Neural cell (in vitro differentiated cells): ENCODE data around the gene LY9. TPM values are rescaled to one million over a fixed set of nuclear protein-coding genes. Genes with fewer than 3 reads are reported as not detected.

ENCODE experiments used
- H2AFZ ChIP-seq: fragments of 200-600, 300-800 bp; sonication (generic), shearing (Covaris generic); 2 replicates; pipeline ENCODE4 v1.6.0; 2014; ENCODE audit warnings: low read depth, mild to moderate bottlenecking, antibody characterized with exemption, low read length, moderate library complexity
- H3F3A ChIP-seq: fragments of 200-600 bp; shearing (Covaris generic); 2 replicates; pipeline ENCODE4 v1.6.1; 2016; ENCODE audit warnings: mild to moderate bottlenecking, moderate library complexity, mixed read lengths, antibody characterized with exemption, low read length; ENCODE audit not compliant: insufficient read depth, poor library complexity, severe bottlenecking
- H3K27ac ChIP-seq: fragments of 200-600, 300-800 bp; sonication (generic), shearing (Covaris generic); 2 replicates; pipeline ENCODE4 v1.5.1; 2014; ENCODE audit warnings: mild to moderate bottlenecking, low read length, moderate library complexity
- H3K27me3 ChIP-seq: fragments of 300-800, 200-600 bp; sonication (generic), shearing (Covaris generic); 2 replicates; pipeline ENCODE4 v1.6.0; 2014; ENCODE audit warnings: mild to moderate bottlenecking, low read depth, low read length, moderate library complexity; ENCODE audit not compliant: insufficient read depth
- H3K36me3 ChIP-seq: fragments of 300-800, 200-600 bp; sonication (generic), shearing (Covaris generic); 2 replicates; pipeline ENCODE4 v1.5.1; 2014; ENCODE audit warnings: mild to moderate bottlenecking, antibody characterized with exemption, low read length, moderate library complexity; ENCODE audit not compliant: insufficient read depth
- H3K4me2 ChIP-seq: fragments of 300-800, 200-600 bp; sonication (generic), shearing (Covaris generic); 2 replicates; pipeline ENCODE4 v1.6.0; 2014; ENCODE audit warnings: mild to moderate bottlenecking, low read length
- H3K4me3 ChIP-seq: fragments of 300-800, 200-600 bp; sonication (generic), shearing (Covaris generic); 2 replicates; pipeline ENCODE4 v1.5.1; 2014; ENCODE audit warnings: mild to moderate bottlenecking, low read length, moderate library complexity
- H3K79me2 ChIP-seq: fragments of 200-600 bp; shearing (Covaris generic); replicated peaks from 2 replicates; pipeline ENCODE4 v1.6.0; 2014; ENCODE audit warnings: mild to moderate bottlenecking, low read length, moderate library complexity; ENCODE audit not compliant: insufficient read depth
- H3K9ac ChIP-seq: fragments of 300-800, 200-600 bp; sonication (generic), shearing (Covaris generic); 2 replicates; pipeline ENCODE4 v1.6.1; 2016; ENCODE audit warnings: mild to moderate bottlenecking, low read length, mixed read lengths
- H3K9me2 ChIP-seq: fragments of 200-600 bp; shearing (Covaris generic); 2 replicates; pipeline ENCODE4 v1.6.1; 2016; ENCODE audit warnings: mild to moderate bottlenecking, low read length, mixed read lengths; ENCODE audit not compliant: insufficient read depth
- H3K9me3 ChIP-seq: fragments of 200-600, 300-800 bp; sonication (generic), shearing (Covaris generic); 2 replicates; pipeline ENCODE4 v1.6.1; 2016; ENCODE audit warnings: mild to moderate bottlenecking, mixed run types, low read length, moderate library complexity, mixed read lengths
- H4K20me1 ChIP-seq: fragments of 200-600 bp; shearing (Covaris generic); 2 replicates; pipeline ENCODE4 v1.6.1; 2016; ENCODE audit warnings: mild to moderate bottlenecking, mixed run types; ENCODE audit not compliant: insufficient read depth
- CTCF ChIP-seq: fragments of 450-650 bp; IDR thresholded peaks from 2 replicates; pipeline ENCODE4 v1.5.1; 2014; ENCODE audit warnings: antibody characterized with exemption, mild to moderate bottlenecking, moderate library complexity; ENCODE audit not compliant: poor library complexity, severe bottlenecking
- EP300 ChIP-seq: fragments of 450-650 bp; conservative IDR thresholded peaks from 2 replicates; pipeline ENCODE4 v1.6.1; 2014; ENCODE audit warnings: antibody characterized with exemption, mild to moderate bottlenecking, moderate library complexity; ENCODE audit not compliant: poor library complexity, severe bottlenecking
- EZH2 ChIP-seq: fragments of 200-600, 300-800 bp; shearing (Covaris generic), sonication (generic); IDR thresholded peaks from 2 replicates; pipeline ENCODE4 v1.6.1; 2014; ENCODE audit warnings: antibody characterized with exemption, low read length, borderline replicate concordance, mild to moderate bottlenecking; ENCODE audit not compliant: insufficient read depth, poor library complexity, severe bottlenecking
- MXI1 ChIP-seq: fragments of 450-650 bp; conservative IDR thresholded peaks from 2 replicates; pipeline ENCODE4 v1.6.1; 2014; ENCODE audit warnings: antibody characterized with exemption, mild to moderate bottlenecking; ENCODE audit not compliant: poor library complexity, severe bottlenecking
- POLR2AphosphoS5 ChIP-seq: IDR thresholded peaks from 2 replicates; pipeline ENCODE4 v1.6.1; 2012
- RAD21 ChIP-seq: fragments of 450-650 bp; conservative IDR thresholded peaks from 2 replicates; pipeline ENCODE4 v1.6.1; 2014; ENCODE audit warnings: antibody characterized with exemption, mild to moderate bottlenecking, moderate library complexity
- REST ChIP-seq: IDR thresholded peaks from 2 replicates; pipeline ENCODE4 v1.6.1; 2012; ENCODE audit warnings: borderline replicate concordance
- SMC3 ChIP-seq: fragments of 450-650 bp; conservative IDR thresholded peaks from 2 replicates; pipeline ENCODE4 v1.6.1; 2014; ENCODE audit warnings: antibody characterized with exemption, mild to moderate bottlenecking, moderate library complexity; ENCODE audit not compliant: poor library complexity
- TAF1 ChIP-seq: IDR thresholded peaks from 2 replicates; pipeline ENCODE4 v1.6.1; 2012; ENCODE audit warnings: low read depth
- polyA plus RNA-seq: library from polyadenylated mRNA; depleted of rRNA; stranded (reverse); fragments of >200 nt; gene quantifications from 2 replicates; pipeline ENCODE4 v1.2.3, GENCODE V29; 2014

Gene LY9
- polyA plus RNA-seq, 1 donor from 2014 or later, result not detected

- Histone ChIP-seq H3K4me3 (no peak overlapping the region), H3K27me3 (no peaks in the 10 kb centered on the region), H3K9ac (no peak overlapping the region), H3K9me2 (no peaks in the 10 kb centered on the region), H3F3A (no peaks in the 10 kb centered on the region), H4K20me1 (no peaks in the 10 kb centered on the region), H3K79me2 (no peaks in the 10 kb centered on the region), H3K4me2 (no peak overlapping the region), H3K9me3 (no peaks in the 10 kb centered on the region), H2AFZ (no peak overlapping the region), H3K27ac (no peak overlapping the region), H3K36me3 (no peaks in the 10 kb centered on the region)
- TF ChIP-seq RAD21 (no peak), POLR2AphosphoS5 (no peak), REST (no peak), TAF1 (no peak), SMC3 (no peak), EZH2 (no peak), MXI1 (no peak), CTCF (no peak), EP300 (no peak)
These were observed 47.1 kb upstream of the LY9 start for GRCh38 chr1:160748878-160749269.

GRCh38 chr1:160750608-160751007 is 45.4 kb upstream of the LY9 start:
- H4K20me1 ChIP-seq, result no peaks in the 10 kb centered on the region
- TF ChIP-seq CTCF, result no peak
- TF ChIP-seq REST, result no peak
- no peak for TF ChIP-seq EP300
- no peak for TF ChIP-seq SMC3
- no peak for TF ChIP-seq POLR2AphosphoS5
- no peak for TF ChIP-seq TAF1
- TF ChIP-seq RAD21, result no peak
- TF ChIP-seq EZH2, result no peak
- TF ChIP-seq MXI1, result no peak

More at GRCh38 chr1:160750608-160751007, 45.4 kb upstream of the LY9 start:
- H3K79me2 ChIP-seq, result no peaks in the 10 kb centered on the region
- H3K4me3 ChIP-seq, result no peak overlapping the region
- no peaks in the 10 kb centered on the region for H3K27me3 ChIP-seq
- H2AFZ ChIP-seq, result no peak overlapping the region
- no peaks in the 10 kb centered on the region for H3K36me3 ChIP-seq
- no peak overlapping the region for H3K27ac ChIP-seq
- H3K9me2 ChIP-seq, result no peaks in the 10 kb centered on the region
- no peaks in the 10 kb centered on the region for H3F3A ChIP-seq
- H3K9me3 ChIP-seq, result no peaks in the 10 kb centered on the region
- H3K4me2 ChIP-seq, result no peak overlapping the region
- H3K9ac ChIP-seq, result no peak overlapping the region
